NCI-H128 (cell line): Measurements from ENCODE around the gene OPRL1.

ENCODE experiments used
- DNase-seq: peaks from one replicate; lab custom pipeline; 2025; ENCODE audit not compliant: unreplicated experiment; lab: John Stamatoyannopoulos, UW

OPRL1 gene

GRCh38 chr20:64101731-64102621 is 22.1 kb downstream of the OPRL1 start:
- DNase-seq, result no peak

- peak; percentile 63 for DNase-seq
Measured at GRCh38 chr20:64102647-64103354, 22.9 kb downstream of the OPRL1 start.

GRCh38 chr20:64103871-64104666 is 24.2 kb downstream of the OPRL1 start:
- no peak for DNase-seq

GRCh38 chr20:64104667-64105451 is 25.0 kb downstream of the OPRL1 start:
- DNase-seq, result no peak

GRCh38 chr20:64105846-64106434 is 26.1 kb downstream of the OPRL1 start:
- DNase-seq, result no peak

- no peak for DNase-seq
Measured at GRCh38 chr20:64106435-64106961, 26.6 kb downstream of the OPRL1 start.

- no peak for DNase-seq
Measured at GRCh38 chr20:64106981-64107735, 27.3 kb downstream of the OPRL1 start, which contains the start of gene NPBWR2. Gene NPBWR2 (minus strand): TSS chr20:64107565. CDS start chr20:64106831, 734 bp downstream.

GRCh38 chr20:64107736-64108457 is 28.0 kb downstream of the OPRL1 start:
- DNase-seq, result no peak

GRCh38 chr20:64108731-64109681 is 29.1 kb downstream of the OPRL1 start:
- no peak for DNase-seq

GRCh38 chr20:64109831-64110391 is 30.0 kb downstream of the OPRL1 start:
- DNase-seq, result no peak

- DNase-seq, result no peak
Measured at GRCh38 chr20:64110411-64111068, 30.7 kb downstream of the OPRL1 start.

GRCh38 chr20:64111841-64112641 is 32.2 kb downstream of the OPRL1 start:
- DNase-seq, result no peak

GRCh38 chr20:64112691-64113443 is 33.0 kb downstream of the OPRL1 start:
- no peak for DNase-seq

GRCh38 chr20:64113444-64113775 is 33.5 kb downstream of the OPRL1 start:
- DNase-seq, result no peak

- DNase-seq, result no peak
Measured at GRCh38 chr20:64113796-64114355, 34.0 kb downstream of the OPRL1 start.
